Parathyroid adenoma (tissue), 2 donors: ENCODE results near the gene POLR3A.

Experiments used
- H2AFZ ChIP-seq: fragments of 300-600 bp; sonication (generic); one replicate; pipeline ENCODE4 v1.7.0; 2017; ENCODE audit warnings: antibody characterized with exemption, mild to moderate bottlenecking
- H3K27ac ChIP-seq: fragments of 300-600 bp; sonication (generic); one replicate; pipeline ENCODE4 v1.7.0; 2017
- H3K27me3 ChIP-seq: fragments of 300-600 bp; sonication (generic); one replicate; pipeline ENCODE4 v1.7.0; 2017; ENCODE audit warnings: low read length; ENCODE audit not compliant: control insufficient read depth, insufficient read depth
- H3K36me3 ChIP-seq: fragments of 300-600 bp; sonication (generic); one replicate; pipeline ENCODE4 v1.7.0; 2017; ENCODE audit warnings: low read length; ENCODE audit not compliant: control insufficient read depth, insufficient read depth
- H3K4me1 ChIP-seq: fragments of 300-600 bp; sonication (generic); one replicate; pipeline ENCODE4 v1.7.0; 2017; ENCODE audit warnings: control low read depth
- H3K4me2 ChIP-seq: fragments of 300-600 bp; sonication (generic); one replicate; pipeline ENCODE4 v1.7.0; 2017; ENCODE audit warnings: low read length
- H3K4me3 ChIP-seq: fragments of 300-600 bp; sonication (generic); one replicate; pipeline ENCODE4 v1.7.0; 2017; ENCODE audit warnings: low read depth, low read length
- H3K79me2 ChIP-seq: fragments of 300-600 bp; sonication (generic); one replicate; pipeline ENCODE4 v1.7.0; 2017; ENCODE audit warnings: control low read depth
- H3K9ac ChIP-seq: fragments of 300-600 bp; sonication (generic); one replicate; pipeline ENCODE4 v1.7.0; 2017; ENCODE audit warnings: mild to moderate bottlenecking
- H3K9me3 ChIP-seq: fragments of 300-600 bp; sonication (generic); one replicate; pipeline ENCODE4 v1.7.0; 2017; ENCODE audit warnings: low read length; ENCODE audit not compliant: control insufficient read depth
- TF ChIP-seq, protein P1 (sequence below): fragments of 300-600 bp; sonication (generic); IDR thresholded peaks from one replicate; pipeline ENCODE4 v1.7.0; 2017; ENCODE audit warnings: antibody characterized with exemption, mild to moderate bottlenecking
- donor health status: primary hyperparathyroidism.

The POLR3A gene

DNA sequence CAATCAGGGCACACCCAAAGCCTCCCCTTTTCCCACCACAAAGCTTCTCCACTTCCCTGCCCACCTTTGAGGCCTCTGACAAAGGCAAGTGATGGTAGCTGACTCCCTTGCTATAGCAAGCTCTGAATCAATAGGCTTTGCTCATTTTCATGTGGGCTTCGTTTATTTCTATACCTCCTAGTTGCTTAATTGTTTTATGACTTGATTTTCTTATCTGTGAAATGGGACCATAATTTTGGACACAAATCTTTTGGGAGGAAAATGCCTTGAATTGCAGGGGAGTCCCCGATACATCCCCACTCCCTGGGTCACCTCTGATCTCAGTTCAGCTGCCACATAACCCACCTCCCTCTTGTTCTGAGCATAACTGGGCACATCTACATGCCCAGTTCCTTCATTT, 89.1 kb downstream of the POLR3A start:
- H3K27ac ChIP-seq = no peak overlapping the region

DNA sequence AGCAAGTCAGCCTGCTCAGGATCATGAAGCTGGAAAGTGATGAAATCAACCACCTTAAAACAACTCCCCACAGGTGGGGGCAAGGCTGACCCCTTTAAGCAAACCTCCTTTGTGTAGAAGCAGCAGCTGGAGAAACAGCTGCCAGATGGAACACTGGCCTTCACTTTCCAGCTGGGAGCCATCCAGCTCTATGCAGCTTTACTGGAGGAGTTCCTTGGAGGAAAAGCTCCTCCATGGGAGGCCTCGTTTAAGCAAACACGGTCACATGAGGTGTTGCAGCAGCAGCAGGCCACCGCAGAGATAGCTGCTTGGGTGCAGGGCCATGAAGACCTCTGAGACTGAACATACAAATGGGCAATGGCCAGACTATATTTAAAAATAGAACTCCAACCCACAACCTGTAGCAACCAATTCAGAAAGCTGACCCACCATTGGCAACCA, 89.7 kb downstream of the POLR3A start:
- Histone ChIP-seq H2AFZ (no peak overlapping the region), H3K9me3 (no peaks in the 10 kb centered on the region), H3K36me3 (no peaks in the 10 kb centered on the region), H3K4me3 (no peak overlapping the region), H3K27me3 (no peaks in the 10 kb centered on the region), H3K4me1 (peaks cover 11% of the 10 kb centered on the region), H3K27ac (no peak overlapping the region), H3K79me2 (no peaks in the 10 kb centered on the region), H3K9ac (no peak overlapping the region), H3K4me2 (no peak overlapping the region)
- TF ChIP-seq, protein P1, sequence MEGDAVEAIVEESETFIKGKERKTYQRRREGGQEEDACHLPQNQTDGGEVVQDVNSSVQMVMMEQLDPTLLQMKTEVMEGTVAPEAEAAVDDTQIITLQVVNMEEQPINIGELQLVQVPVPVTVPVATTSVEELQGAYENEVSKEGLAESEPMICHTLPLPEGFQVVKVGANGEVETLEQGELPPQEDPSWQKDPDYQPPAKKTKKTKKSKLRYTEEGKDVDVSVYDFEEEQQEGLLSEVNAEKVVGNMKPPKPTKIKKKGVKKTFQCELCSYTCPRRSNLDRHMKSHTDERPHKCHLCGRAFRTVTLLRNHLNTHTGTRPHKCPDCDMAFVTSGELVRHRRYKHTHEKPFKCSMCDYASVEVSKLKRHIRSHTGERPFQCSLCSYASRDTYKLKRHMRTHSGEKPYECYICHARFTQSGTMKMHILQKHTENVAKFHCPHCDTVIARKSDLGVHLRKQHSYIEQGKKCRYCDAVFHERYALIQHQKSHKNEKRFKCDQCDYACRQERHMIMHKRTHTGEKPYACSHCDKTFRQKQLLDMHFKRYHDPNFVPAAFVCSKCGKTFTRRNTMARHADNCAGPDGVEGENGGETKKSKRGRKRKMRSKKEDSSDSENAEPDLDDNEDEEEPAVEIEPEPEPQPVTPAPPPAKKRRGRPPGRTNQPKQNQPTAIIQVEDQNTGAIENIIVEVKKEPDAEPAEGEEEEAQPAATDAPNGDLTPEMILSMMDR = no peak

More for the DNA sequence above, 89.1 kb downstream of the POLR3A start:
- Histone ChIP-seq H3K4me1 (peaks cover 11% of the 10 kb centered on the region), H3K9ac (no peak overlapping the region), H2AFZ (peak overlapping the region; percentile 13), H3K4me2 (no peak overlapping the region), H3K9me3 (no peaks in the 10 kb centered on the region), H3K36me3 (no peaks in the 10 kb centered on the region), H3K4me3 (no peak overlapping the region), H3K79me2 (no peaks in the 10 kb centered on the region), H3K27me3 (no peaks in the 10 kb centered on the region)
- TF ChIP-seq, protein P1 = no peak

DNA sequence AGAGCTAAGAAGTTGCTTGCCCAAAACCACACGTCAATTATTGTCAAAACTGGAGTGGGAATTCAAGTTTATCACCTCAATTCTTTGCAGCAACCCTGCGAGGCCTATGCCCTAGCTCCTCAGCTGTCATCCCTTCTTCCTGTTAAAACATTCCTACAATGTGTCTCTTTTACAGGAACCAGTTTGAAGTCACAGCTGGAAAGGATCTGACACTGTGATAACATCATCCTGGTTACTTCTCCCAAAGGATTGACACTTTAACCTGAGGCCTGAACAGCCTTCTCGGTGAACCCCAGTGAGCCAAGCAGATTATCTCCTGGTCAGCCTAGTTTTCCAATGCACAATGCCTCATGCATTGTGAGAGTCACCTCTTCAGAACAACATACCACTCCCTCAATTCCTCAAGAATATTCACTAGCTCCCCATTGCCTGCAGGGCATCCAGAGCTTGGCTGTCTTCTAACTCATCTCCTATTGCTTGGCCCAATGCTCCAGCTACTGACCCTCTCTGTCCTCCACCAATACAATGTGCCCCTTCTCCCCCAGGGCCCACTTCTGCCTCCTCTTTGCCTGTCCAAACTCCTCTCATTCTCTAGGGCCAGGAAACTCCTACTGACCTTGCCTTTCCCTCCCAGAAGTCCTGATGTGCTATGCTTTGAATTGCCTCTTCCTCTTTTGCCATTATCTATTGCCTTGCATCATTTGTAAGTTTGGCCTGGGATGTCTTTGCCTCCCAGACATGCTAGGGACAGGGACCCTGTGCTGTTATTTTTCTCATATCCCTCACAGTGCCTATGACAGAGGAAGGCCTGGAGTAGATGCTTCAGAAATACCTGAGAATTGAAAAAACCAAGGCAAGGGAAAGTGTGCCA, 92.4 kb downstream of the POLR3A start:
- H3K4me3 ChIP-seq = no peak overlapping the region
- H2AFZ ChIP-seq = peak overlapping the region; percentile 44
- H3K4me2 ChIP-seq = no peak overlapping the region
- no peaks in the 10 kb centered on the region for H3K4me1 ChIP-seq
- H3K9ac ChIP-seq = no peak overlapping the region
- H3K27ac ChIP-seq = no peak overlapping the region
- H3K36me3 ChIP-seq = no peaks in the 10 kb centered on the region
- TF ChIP-seq, protein P1 = no peak
- no peaks in the 10 kb centered on the region for H3K27me3 ChIP-seq
- H3K79me2 ChIP-seq = no peaks in the 10 kb centered on the region
- no peaks in the 10 kb centered on the region for H3K9me3 ChIP-seq

DNA sequence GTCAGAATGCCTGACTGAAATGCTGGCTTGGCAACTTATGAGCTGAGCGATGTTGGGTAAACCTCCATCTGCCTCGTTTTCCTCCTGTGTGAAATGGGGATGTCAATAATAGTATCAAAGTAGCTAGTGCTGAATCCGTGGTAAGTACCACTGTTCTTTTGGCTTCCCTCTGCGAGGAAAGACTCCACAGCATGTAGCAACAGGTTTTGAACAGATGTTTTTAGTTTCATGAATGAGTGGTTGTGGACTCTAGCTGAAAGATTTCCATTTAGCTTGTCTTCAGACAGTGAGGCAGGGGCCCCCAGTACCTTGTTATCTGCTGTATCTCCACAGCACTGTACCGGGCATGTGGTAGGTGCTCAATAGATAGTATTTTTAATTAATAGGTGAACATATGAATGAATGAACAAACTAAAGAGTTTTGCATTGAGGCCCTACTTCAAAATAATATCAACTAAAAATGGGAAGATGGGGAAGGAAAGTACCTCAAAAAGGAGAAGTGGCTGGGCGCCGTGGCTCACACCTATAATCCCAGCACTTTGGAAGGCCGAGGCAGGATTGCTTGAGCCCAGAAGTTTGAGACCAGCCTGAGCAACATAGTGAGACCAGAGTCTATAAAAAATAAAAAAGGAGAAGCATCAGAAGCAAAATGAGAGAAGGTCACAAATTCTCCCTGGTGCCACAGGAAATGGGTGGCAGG, 97.1 kb downstream of the POLR3A start:
- H3K9ac ChIP-seq = no peak overlapping the region
- no peaks in the 10 kb centered on the region for H3K27me3 ChIP-seq
- no peak overlapping the region for H3K4me3 ChIP-seq
- H3K36me3 ChIP-seq = no peaks in the 10 kb centered on the region
- no peak overlapping the region for H3K4me2 ChIP-seq
- H3K9me3 ChIP-seq = no peaks in the 10 kb centered on the region
- H2AFZ ChIP-seq = no peak overlapping the region
- H3K79me2 ChIP-seq = no peaks in the 10 kb centered on the region
- no peak overlapping the region for H3K27ac ChIP-seq
- TF ChIP-seq, protein P1 = no peak
- peaks cover 2% of the 10 kb centered on the region for H3K4me1 ChIP-seq
